Tibial artery (tissue), 4 donors: ENCODE data around the gene MYOCD.
"Not testable (repeated sequence)": the region's sequence is repeated elsewhere in the genome, so short reads cannot be mapped to it uniquely, and the experiment has no call there.

Experiments
- DNase-seq, 2 donors: peaks; one replicate each; pipeline ENCODE4 v3.0.0-alpha.2; 2019
- H3K27ac ChIP-seq, 2 donors: fragments of 200-600 bp; sonication (generic) in 1 of 2; 1 replicate in 1 of 2; 2 replicates in 1 of 2; pipeline ENCODE4 v1.5.1; 2018 to 2019; ENCODE audit warnings: mild to moderate bottlenecking in 1 of 2
- H3K27me3 ChIP-seq, 2 donors: fragments of 200-600 bp; sonication (generic) in 1 of 2; one replicate each; pipeline versions ENCODE4 v1.5.1 to v1.6.0; 2016 to 2019
- H3K36me3 ChIP-seq, 3 donors: fragments of 200-600 bp; sonication (generic) in 2 of 3; one replicate each; pipeline ENCODE4 v1.5.1; 2016 to 2019; ENCODE audit warnings: mild to moderate bottlenecking in 2 of 3
- H3K4me1 ChIP-seq, 4 donors: fragments of 200-600 bp; sonication (generic) in 2 of 4; 1 replicate in 3 of 4; 2 replicates in 1 of 4; pipeline ENCODE4 v1.5.1; 2016 to 2019
- H3K4me3 ChIP-seq, 2 donors: fragments of 200-600 bp; sonication (generic) in 1 of 2; 1 replicate in 1 of 2; 2 replicates in 1 of 2; pipeline ENCODE4 v1.5.1; 2018 to 2019; ENCODE audit warnings: mild to moderate bottlenecking in 2 of 2
- H3K9me3 ChIP-seq, 3 donors: fragments of 200-600 bp; sonication (generic) in 1 of 3; one replicate each; pipeline ENCODE4 v1.5.1; 2016 to 2019
- CTCF ChIP-seq, 2 experiments: fragments of 200-600 bp in 1 of 2; fragments of 450-650 bp in 1 of 2; IDR thresholded peaks; one replicate each; pipeline ENCODE4 v1.5.1; 2017 to 2019; ENCODE audit warnings: antibody characterized with exemption in 2 of 2, mild to moderate bottlenecking in 1 of 2, moderate library complexity in 1 of 2
- intact Hi-C: fragments of 100-400 bp; cut with DNase I; formaldehyde crosslinking; loops from one replicate; pipeline ENCODE4 v1.15.0; 2023; ENCODE audit warnings: low total_unique reads

The MYOCD gene

GRCh38 chr17:12627177-12627629, 38.5 kb upstream of the MYOCD start:
- intact Hi-C loops = loop anchor here (5.0 kb wide), 2 partner anchors 45 to 75 kb away; no protein-coding TSS in a partner anchor
- peak; percentile 82 to 94 for DNase-seq
- peak overlapping the region; percentile 90 to 91 for H3K27ac ChIP-seq

GRCh38 chr17:12627781-12628451, 37.8 kb upstream of the MYOCD start:
- Histone ChIP-seq H3K4me1 (peaks cover 0 to 64% (median 16%) of the 10 kb centered on the region in 4 donors), H3K36me3 (no peaks in the 10 kb centered on the region), H3K9me3 (no peaks in the 10 kb centered on the region), H3K27me3 (no peaks in the 10 kb centered on the region), H3K4me3 (peak overlapping the region; percentile 6 to 38), H3K27ac (peak overlapping the region; percentile 90 to 91)
- DNase-seq = no peak
- no peak for TF ChIP-seq CTCF (IDR thresholded peaks at IDR 0.05)
- intact Hi-C loops = loop anchor here (5.0 kb wide), 2 partner anchors 46 to 76 kb away; no protein-coding TSS in a partner anchor

More at GRCh38 chr17:12627177-12627629, 38.5 kb upstream of the MYOCD start:
- peaks cover 0 to 57% (median 16%) of the 10 kb centered on the region in 4 donors for H3K4me1 ChIP-seq
- H3K9me3 ChIP-seq = no peaks in the 10 kb centered on the region
- peak overlapping the region; percentile 33 to 38 for H3K4me3 ChIP-seq
- no peaks in the 10 kb centered on the region for H3K36me3 ChIP-seq
- H3K27me3 ChIP-seq = no peaks in the 10 kb centered on the region
- no peak for TF ChIP-seq CTCF (IDR thresholded peaks at IDR 0.05)

GRCh38 chr17:12631076-12631475, 34.6 kb upstream of the MYOCD start:
- H3K4me1 ChIP-seq = peaks cover 0 to 67% (median 16%) of the 10 kb centered on the region in 4 donors
- DNase-seq = no peak
- no peaks in the 10 kb centered on the region for H3K27me3 ChIP-seq
- H3K36me3 ChIP-seq = no peaks in the 10 kb centered on the region
- no peak overlapping the region for H3K4me3 ChIP-seq
- intact Hi-C loops = no loop called here
- H3K27ac ChIP-seq = peak overlapping the region; percentile 90 to 91
- no peak for TF ChIP-seq CTCF (IDR thresholded peaks at IDR 0.05)
- H3K9me3 ChIP-seq = no peaks in the 10 kb centered on the region

GRCh38 chr17:12632785-12633184, 32.9 kb upstream of the MYOCD start:
- no peak for TF ChIP-seq CTCF (IDR thresholded peaks at IDR 0.05)
- Histone ChIP-seq H3K4me3 (no peak overlapping the region), H3K27me3 (no peaks in the 10 kb centered on the region), H3K27ac (peak overlapping the region; percentile 90 to 91), H3K36me3 (no peaks in the 10 kb centered on the region), H3K9me3 (no peaks in the 10 kb centered on the region), H3K4me1 (peaks cover 0 to 69% (median 23%) of the 10 kb centered on the region in 4 donors)
- intact Hi-C loops = no loop called here
- DNase-seq = no peak

- no peaks in the 10 kb centered on the region for H3K36me3 ChIP-seq
- no peak for TF ChIP-seq CTCF (IDR thresholded peaks at IDR 0.05)
- no peak for DNase-seq
- no peaks in the 10 kb centered on the region for H3K27me3 ChIP-seq
- H3K27ac ChIP-seq = peak overlapping the region; percentile 5 to 18
- H3K4me1 ChIP-seq = peaks cover 0 to 62% (median 27%) of the 10 kb centered on the region in 4 donors
- no peak overlapping the region for H3K4me3 ChIP-seq
- no peaks in the 10 kb centered on the region for H3K9me3 ChIP-seq
- intact Hi-C loops = no loop called here
Observed at GRCh38 chr17:12634789-12635414, 30.8 kb upstream of the MYOCD start.

- peaks cover 0 to 51% (median 22%) of the 10 kb centered on the region in 4 donors for H3K4me1 ChIP-seq
- H3K27me3 ChIP-seq, DNase-seq, H3K36me3 ChIP-seq, intact Hi-C loops, H3K9me3 ChIP-seq, H3K4me3 ChIP-seq, H3K27ac ChIP-seq: not testable (repeated sequence)
Observed at GRCh38 chr17:12635996-12636395, 29.7 kb upstream of the MYOCD start.
